HG03196 (cell line): Measurements from ENCODE around the gene CCL11.

Experiments used
- ATAC-seq: cut with Tn5 transposase; IDR thresholded peaks from one replicate; pipeline ENCODE4 v1.9.1; 2021; ENCODE audit not compliant: unreplicated experiment

Gene CCL11

GRCh38 chr17:34257299-34257985 is 28.1 kb upstream of the CCL11 start:
- ATAC-seq = no peak

DNA sequence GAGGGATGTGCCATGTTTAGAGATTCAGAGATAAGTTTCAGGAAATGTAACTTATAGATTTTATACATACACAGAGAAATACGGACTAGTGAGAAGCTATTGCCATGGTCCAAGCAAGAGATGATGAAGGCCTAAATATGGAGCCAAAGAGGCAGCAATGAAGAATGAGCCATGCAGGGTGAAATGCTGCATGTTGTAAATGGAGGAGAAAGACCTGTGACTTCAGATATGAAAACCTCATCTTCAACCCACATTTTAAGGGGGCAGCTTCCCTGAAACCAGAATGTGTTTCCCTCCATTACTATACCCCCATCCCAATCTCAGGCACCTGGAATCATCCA is 27.6 kb upstream of the CCL11 start:
- no peak for ATAC-seq

DNA sequence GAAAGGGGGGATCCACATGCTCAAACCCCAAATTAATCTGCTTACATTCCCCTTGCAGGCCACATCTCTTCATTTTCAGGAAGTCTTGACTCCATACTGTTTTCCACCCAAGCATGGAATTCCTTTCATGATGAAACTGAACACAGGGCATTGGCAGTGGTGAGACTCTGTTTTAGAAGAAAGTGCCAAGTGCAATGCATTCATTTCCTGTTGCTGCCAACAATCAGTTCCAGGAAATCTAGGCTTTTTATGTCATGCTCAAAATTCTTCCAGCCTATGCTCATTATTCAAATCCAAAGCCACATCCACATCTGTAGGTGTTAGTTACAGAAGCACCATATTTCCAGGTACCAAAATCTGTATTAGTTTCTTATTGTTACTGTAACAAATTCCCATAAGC is 26.4 kb upstream of the CCL11 start:
- ATAC-seq = no peak

DNA sequence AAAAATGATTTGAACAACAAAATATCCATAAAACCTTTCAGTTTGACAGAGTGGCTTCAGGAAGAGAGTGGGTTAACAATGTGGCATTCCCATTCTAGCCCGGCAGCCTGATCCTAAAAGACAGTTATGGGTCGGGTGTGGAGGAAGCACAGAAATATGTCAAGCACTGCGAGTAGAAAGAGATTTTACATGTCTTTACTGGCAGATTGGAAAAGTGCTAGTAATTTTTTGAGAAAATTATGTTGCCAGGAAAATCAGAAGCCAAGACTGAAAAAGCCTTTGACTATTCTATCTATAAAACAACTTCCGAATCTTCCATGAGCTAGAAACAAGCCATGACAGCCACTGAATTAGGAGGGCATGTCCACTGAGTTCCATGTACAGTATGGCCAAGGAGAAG is 24.7 kb upstream of the CCL11 start:
- ATAC-seq = no peak

- no peak for ATAC-seq
Observed at GRCh38 chr17:34261568-34262337, 23.8 kb upstream of the CCL11 start.

GRCh38 chr17:34265711-34266110 is 19.8 kb upstream of the CCL11 start:
- no peak for ATAC-seq

- no peak for ATAC-seq
Observed at GRCh38 chr17:34269969-34270368, 15.6 kb upstream of the CCL11 start, which contains the start of gene CCL7. CCL7 (plus strand) TSS chr17:34270221; CDS start chr17:34270291, 70 bp downstream.

DNA sequence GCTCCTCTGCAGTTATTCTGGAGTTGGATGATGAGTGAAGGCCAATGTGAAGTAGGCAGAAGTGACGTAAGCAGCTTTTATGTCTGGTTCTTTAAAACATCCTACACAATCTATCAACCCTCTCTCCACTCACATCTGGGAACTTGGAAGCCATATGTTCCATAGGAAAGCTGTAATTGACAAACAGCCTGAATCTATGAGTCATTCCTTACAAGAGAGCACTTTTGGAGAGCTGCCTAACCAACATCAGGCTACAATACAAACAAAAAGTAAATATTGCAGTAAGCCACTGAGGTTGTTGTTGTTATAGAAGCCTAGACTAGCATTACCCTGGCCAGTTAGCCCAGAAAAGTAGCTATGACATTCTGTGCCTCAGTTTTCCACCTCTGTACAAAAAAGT is 9.7 kb upstream of the CCL11 start:
- ATAC-seq = no peak

GRCh38 chr17:34276826-34277225 is 8.7 kb upstream of the CCL11 start:
- ATAC-seq = no peak

DNA sequence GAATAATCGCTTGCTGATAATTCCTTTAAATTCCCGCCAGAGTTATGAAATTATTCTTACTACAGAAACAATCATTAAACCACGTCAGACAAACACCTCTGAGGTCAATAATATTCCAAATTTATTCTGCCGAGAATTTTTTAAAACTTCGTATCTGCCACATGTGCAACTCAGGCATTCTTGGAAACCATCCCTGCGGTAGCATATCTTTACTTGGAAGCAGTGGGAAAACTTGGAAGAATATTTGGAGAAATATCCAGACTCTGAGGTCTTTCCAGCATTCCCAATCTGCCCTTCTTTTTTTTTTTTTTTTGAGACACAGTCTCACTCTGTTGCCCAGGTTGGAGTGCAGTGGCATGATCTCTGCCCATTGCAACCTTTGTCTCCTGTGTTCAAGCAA is 2.0 kb upstream of the CCL11 start:
- ATAC-seq = no peak

GRCh38 chr17:34287875-34288274 is 2.3 kb downstream of the CCL11 start:
- no peak for ATAC-seq

- no peak for ATAC-seq
Observed at GRCh38 chr17:34290586-34290985, 5.0 kb downstream of the CCL11 start.

GRCh38 chr17:34291721-34292348 is 6.3 kb downstream of the CCL11 start:
- no peak for ATAC-seq

- ATAC-seq = no peak
Observed at GRCh38 chr17:34299027-34299426, 13.5 kb downstream of the CCL11 start.

DNA sequence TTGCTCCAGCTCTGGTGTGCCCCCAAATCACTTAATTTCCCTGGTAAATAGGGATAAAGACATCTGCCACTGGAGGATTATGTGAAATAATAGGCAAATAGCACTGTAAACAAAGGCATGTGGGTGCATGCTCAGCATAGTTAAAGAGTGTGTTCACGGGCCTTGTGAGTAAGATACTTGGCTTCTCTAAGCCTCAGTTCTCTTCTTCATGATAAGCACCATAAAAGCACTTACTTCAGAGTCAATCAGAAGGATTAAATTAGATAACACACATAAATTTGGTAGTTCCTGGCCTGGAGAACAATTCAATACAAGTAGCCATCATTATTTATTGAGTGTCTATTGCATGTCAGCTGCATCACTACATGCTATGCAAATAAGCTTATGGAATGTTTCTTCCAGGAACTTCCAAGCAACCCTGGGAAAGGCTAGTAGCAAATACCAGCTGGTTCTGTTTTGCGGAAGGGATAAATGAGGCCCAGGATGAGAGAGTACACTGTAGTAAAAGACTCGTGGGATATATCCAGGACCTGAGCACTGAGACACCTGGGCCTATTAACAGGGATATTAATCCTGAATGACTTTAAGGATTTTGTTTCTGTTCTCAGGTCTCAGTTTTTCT is 14.5 kb downstream of the CCL11 start:
- no peak for ATAC-seq

GRCh38 chr17:34300652-34301370 is 15.3 kb downstream of the CCL11 start:
- no peak for ATAC-seq

- no peak for ATAC-seq
Observed at GRCh38 chr17:34301986-34302385, 16.4 kb downstream of the CCL11 start.

GRCh38 chr17:34302636-34303035 is 17.1 kb downstream of the CCL11 start:
- no peak for ATAC-seq

- no peak for ATAC-seq
Observed at GRCh38 chr17:34303606-34304005, 18.1 kb downstream of the CCL11 start.

DNA sequence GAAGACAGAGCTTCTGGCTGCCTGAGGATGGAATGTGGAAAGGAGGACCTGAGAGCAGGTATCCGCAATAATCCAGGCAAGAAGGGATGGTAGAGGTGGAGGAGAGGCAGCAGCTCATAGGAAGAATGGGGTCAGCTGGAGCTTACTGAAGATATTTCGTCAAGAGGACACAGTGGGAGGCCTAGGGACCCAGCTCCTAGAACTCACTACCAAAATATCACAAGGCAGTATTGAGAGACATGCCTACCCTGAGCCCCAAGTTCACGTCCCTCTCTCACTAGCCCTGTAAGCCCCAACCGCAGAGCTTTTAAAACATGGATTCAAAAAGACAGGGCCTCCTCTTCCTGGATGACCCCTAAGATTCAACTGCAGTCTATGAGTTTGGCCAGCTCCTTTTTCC is 19.5 kb downstream of the CCL11 start:
- no peak for ATAC-seq

DNA sequence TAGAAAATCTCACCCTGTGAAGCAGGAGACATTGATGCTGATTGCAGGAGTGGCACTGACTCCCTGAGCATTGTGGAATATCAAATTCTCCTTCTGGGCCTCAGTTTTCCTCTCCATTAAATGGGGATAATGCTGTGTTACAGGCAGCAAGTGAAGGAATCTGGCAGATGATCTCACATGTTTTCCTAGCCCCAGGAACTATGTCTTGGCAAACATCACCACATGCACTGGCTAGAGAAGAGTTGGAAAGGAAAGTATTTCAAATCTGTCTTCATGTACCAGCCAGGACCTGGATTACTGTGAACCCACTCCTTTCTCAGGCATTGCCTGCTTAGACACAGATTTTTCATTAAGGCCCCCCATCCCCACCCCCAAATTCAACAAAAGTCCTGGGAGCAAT is 20.1 kb downstream of the CCL11 start:
- no peak for ATAC-seq
